A549 treated with AZD9567 at 1 μM for 4 hours (cell line): ENCODE data around the gene PRKAB1. TPM values are rescaled to one million over a fixed set of nuclear protein-coding genes. Genes with fewer than 3 reads are reported as not detected.

Source experiments
- total RNA-seq: library from RNA; stranded (reverse); fragments of 200-300 nt; extraction: Qiagen RNA extraction; gene quantifications from 5 replicates; pipeline ENCODE4 v1.2.3, GENCODE V29; 2022; ENCODE audit not compliant: insufficient read depth

Gene PRKAB1, protein sequence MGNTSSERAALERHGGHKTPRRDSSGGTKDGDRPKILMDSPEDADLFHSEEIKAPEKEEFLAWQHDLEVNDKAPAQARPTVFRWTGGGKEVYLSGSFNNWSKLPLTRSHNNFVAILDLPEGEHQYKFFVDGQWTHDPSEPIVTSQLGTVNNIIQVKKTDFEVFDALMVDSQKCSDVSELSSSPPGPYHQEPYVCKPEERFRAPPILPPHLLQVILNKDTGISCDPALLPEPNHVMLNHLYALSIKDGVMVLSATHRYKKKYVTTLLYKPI
- total RNA-seq, result 34.6 to 47.4 TPM (median 36.4 TPM) in 5 replicates

DNA sequence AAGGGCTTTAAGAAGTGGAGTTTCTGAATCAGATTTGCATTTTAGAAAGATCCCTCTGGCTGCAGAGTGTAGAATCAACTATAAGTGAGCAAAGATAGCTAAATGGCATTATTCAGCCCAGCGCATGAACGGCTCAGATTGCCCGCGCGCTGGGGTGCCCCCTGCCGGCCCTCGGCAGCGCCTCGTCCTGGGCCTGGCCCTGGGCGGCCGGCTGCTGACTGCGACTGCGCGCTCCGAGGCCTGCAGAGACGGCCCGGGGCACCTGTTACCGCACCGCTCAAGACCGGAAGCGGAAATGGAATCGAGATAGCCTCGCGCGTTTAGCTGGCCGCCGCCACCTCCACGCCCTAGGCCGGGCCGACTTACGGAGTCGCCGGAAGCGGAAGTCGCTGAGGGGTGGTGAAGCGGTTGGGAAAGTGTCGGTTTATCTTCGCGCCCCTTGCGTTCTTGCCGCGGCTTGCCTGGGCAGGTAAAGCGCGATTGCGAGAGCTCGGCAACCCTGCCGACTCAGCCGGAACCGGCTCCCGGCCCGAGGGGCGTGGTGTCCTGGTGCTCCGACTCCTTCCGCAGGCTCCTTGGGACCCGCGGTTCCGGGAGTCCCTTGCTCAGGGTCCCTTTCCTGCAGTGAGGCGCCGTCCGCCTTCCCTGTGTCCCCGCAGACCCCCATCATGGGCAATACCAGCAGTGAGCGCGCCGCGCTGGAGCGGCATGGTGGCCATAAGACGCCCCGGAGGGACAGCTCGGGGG is at the start of gene PRKAB1:
TSS of gene PRKAB1 (plus strand) at position 557 of the 747 bp plus-strand sequence. CDS start at position 669, 112 bp downstream.

Other genes starting within 250 kb of the PRKAB1 start
- 0.05 to 0.08 TPM (median 0.05 TPM) in 3 of 5 replicates, not detected in the others for gene TMEM233, start 74.4 kb upstream of the PRKAB1 start, total RNA-seq
- gene CIT, start 209.2 kb downstream of the PRKAB1 start, total RNA-seq, result 9.1 to 14.6 TPM (median 12.3 TPM) in 5 replicates